SK-N-SH treated with all-trans-retinoic acid at 6 μM for 48 hours (cell line): ENCODE data around the gene EXOC4.

Experiments
- ARNTL ChIP-seq: fragments of 450-650 bp; formaldehyde crosslinking; IDR thresholded peaks from 2 replicates; pipeline ENCODE4 v1.5.0; 2020; ENCODE audit warnings: low read depth, mild to moderate bottlenecking, moderate library complexity, borderline replicate concordance
- CSDC2 ChIP-seq: fragments of 250-450 bp; sonication (Bioruptor Pico); IDR thresholded peaks from 2 replicates; pipeline ENCODE4 v1.5.0; 2020; ENCODE audit warnings: mild to moderate bottlenecking, moderate library complexity
- GLIS3 ChIP-seq: fragments of 250-450 bp; sonication (Bioruptor Pico); IDR thresholded peaks from 2 replicates; pipeline ENCODE4 v1.5.0; 2020; ENCODE audit warnings: mild to moderate bottlenecking, moderate library complexity
- PATZ1 ChIP-seq: fragments of 250-450 bp; sonication (Bioruptor Pico); IDR thresholded peaks from 2 replicates; pipeline ENCODE4 v1.8.0; 2020; ENCODE audit warnings: mild to moderate bottlenecking, moderate library complexity, borderline replicate concordance
- RARB ChIP-seq: fragments of 250-450 bp; sonication (Bioruptor Pico); IDR thresholded peaks from 2 replicates; pipeline ENCODE4 v1.8.0; 2021; ENCODE audit warnings: mild to moderate bottlenecking, moderate library complexity
- ZC3H10 ChIP-seq: fragments of 250-450 bp; sonication (Bioruptor Pico); IDR thresholded peaks from 2 replicates; pipeline ENCODE4 v1.5.1; 2021; ENCODE audit warnings: mild to moderate bottlenecking, moderate library complexity
- ZFP3 ChIP-seq: fragments of 250-450 bp; sonication (Bioruptor Pico); IDR thresholded peaks from 2 replicates; pipeline ENCODE4 v1.5.0; 2020; ENCODE audit warnings: mild to moderate bottlenecking, moderate library complexity
- ZFP30 ChIP-seq: fragments of 450-650 bp; formaldehyde crosslinking; IDR thresholded peaks from 2 replicates; pipeline ENCODE4 v1.5.0; 2022; ENCODE audit warnings: mild to moderate bottlenecking, moderate library complexity
- ZNF565 ChIP-seq: fragments of 450-650 bp; formaldehyde crosslinking; conservative IDR thresholded peaks from 2 replicates; pipeline ENCODE4 v1.5.0; 2020; ENCODE audit warnings: low read depth, mild to moderate bottlenecking, moderate library complexity
- ZNF8 ChIP-seq: fragments of 450-650 bp; formaldehyde crosslinking; IDR thresholded peaks from 2 replicates; pipeline ENCODE4 v1.5.0; 2020; ENCODE audit warnings: mild to moderate bottlenecking, moderate library complexity

DNA sequence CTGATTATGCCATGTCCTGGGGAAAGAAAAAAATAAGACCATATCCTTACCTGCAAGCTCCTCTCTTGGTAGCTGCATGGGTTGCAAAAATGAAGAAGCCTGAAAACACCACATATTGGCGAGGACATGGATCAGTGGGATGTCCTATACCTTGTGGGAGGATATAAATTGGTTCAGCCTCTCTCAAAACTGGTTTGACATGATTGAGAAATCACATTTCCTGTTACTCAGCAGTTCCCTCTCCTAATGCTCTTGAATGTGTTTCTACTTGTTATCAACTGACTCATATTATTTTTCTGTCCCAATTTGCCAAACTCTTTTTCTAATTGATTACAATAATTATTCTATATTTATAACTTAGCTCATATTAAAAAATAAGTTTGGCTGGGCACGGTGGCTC lies 380.2 kb downstream of the EXOC4 start:
- no peak for TF ChIP-seq ZNF565
- no peak for TF ChIP-seq ZFP30 (CRISPR knock-in tag)
- no peak for TF ChIP-seq ZFP3 (CRISPR knock-in tag)
- TF ChIP-seq RARB (CRISPR knock-in tag): no peak
- TF ChIP-seq GLIS3: no peak
- TF ChIP-seq PATZ1 (CRISPR knock-in tag): no peak
- TF ChIP-seq ARNTL (CRISPR knock-in tag): no peak
- TF ChIP-seq ZC3H10 (CRISPR knock-in tag): no peak
- TF ChIP-seq CSDC2 (CRISPR knock-in tag): no peak
- no peak for TF ChIP-seq ZNF8
